Measurements from ENCODE around the gene PCDHB12.
"Not testable (repeated sequence)": the region's sequence is repeated elsewhere in the genome, so short reads cannot be mapped to it uniquely, and the experiment has no call there.

PCDHB12 gene

DNA sequence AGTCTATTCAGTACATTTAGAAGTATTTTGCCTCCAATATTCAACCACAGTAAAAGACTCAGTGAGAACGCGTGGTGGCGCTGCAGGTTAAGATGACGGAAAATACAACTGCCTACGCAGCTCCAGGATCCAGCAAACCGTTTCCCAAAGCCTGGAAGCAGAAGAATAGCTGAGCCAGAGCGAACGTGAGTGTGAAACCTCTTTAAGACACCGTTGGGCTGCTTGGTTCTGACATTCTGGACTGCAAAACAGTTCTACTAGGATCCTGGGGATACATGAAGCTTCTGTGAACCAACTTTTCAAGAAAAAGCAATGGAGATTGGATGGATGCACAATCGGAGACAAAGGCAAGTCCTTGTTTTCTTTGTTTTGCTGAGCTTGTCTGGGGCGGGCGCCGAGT lies 26.3 kb upstream of the PCDHB12 start, which contains the start of gene PCDHB16:
PCDHB16 (plus strand) TSS at position 140 of the 400 bp plus-strand sequence; CDS start at position 313, 173 bp downstream.
- TF ChIP-seq CTCF (conservative IDR thresholded peaks at IDR 0.05) = peak; percentile 63
- no peak for TF ChIP-seq ZFX (IDR thresholded peaks at IDR 0.05)
- H3K27ac ChIP-seq = no peak within 1 kb of the TSS

DNA sequence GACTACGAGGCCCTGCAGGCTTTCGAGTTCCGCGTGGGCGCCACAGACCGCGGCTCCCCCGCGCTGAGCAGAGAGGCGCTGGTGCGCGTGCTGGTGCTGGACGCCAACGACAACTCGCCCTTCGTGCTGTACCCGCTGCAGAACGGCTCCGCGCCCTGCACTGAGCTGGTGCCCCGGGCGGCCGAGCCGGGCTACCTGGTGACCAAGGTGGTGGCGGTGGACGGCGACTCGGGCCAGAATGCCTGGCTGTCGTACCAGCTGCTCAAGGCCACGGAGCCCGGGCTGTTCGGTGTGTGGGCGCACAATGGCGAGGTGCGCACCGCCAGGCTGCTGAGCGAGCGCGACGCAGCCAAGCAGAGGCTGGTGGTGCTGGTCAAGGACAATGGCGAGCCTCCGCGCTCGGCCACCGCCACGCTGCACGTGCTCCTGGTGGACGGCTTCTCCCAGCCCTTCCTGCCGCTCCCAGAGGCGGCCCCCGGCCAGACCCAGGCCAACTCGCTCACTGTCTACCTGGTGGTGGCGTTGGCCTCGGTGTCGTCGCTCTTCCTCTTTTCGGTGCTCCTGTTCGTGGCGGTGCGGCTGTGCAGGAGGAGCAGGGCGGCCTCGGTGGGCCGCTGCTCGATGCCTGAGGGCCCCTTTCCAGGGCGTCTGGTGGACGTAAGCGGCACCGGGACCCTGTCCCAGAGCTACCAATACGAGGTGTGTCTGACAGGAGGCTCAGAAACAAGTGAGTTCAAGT lies 24.2 kb upstream of the PCDHB12 start:
- not testable (repeated sequence) for H3K27ac ChIP-seq

- no peak within 1 kb of the TSS for H3K27ac ChIP-seq
- TF ChIP-seq ZFX (IDR thresholded peaks at IDR 0.05) (no peak), CTCF (conservative IDR thresholded peaks at IDR 0.05) (peak; percentile 83)
Measured at GRCh38 chr5:141186897-141187512, 21.5 kb upstream of the PCDHB12 start, which contains the start of gene PCDHB9. TSS of gene PCDHB9 (plus strand) at chr5:141187161. CDS start at chr5:141187319, 158 bp downstream.

DNA sequence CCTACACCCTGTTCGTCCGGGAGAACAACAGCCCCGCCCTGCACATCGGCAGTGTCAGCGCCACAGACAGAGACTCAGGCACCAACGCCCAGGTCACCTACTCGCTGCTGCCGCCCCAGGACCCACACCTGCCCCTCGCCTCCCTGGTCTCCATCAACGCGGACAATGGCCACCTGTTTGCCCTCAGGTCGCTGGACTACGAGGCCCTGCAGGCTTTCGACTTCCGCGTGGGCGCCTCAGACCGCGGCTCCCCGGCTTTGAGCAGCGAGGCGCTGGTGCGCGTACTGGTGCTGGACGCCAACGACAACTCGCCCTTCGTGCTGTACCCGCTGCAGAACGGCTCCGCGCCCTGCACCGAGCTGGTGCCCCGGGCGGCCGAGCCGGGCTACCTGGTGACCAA lies 19.8 kb upstream of the PCDHB12 start:
- not testable (repeated sequence) for H3K27ac ChIP-seq

GRCh38 chr5:141189131-141189530 lies 19.4 kb upstream of the PCDHB12 start:
- not testable (repeated sequence) for H3K27ac ChIP-seq

- TF ChIP-seq CTCF (conservative IDR thresholded peaks at IDR 0.05) (peak; percentile 85), ZFX (IDR thresholded peaks at IDR 0.05) (no peak)
- H3K27ac ChIP-seq = no peak within 1 kb of the TSS
Measured at GRCh38 chr5:141192110-141192725, 16.3 kb upstream of the PCDHB12 start, which contains the start of gene PCDHB10. TSS of gene PCDHB10 (plus strand) at chr5:141192353. CDS start at chr5:141192553, 200 bp downstream.

DNA sequence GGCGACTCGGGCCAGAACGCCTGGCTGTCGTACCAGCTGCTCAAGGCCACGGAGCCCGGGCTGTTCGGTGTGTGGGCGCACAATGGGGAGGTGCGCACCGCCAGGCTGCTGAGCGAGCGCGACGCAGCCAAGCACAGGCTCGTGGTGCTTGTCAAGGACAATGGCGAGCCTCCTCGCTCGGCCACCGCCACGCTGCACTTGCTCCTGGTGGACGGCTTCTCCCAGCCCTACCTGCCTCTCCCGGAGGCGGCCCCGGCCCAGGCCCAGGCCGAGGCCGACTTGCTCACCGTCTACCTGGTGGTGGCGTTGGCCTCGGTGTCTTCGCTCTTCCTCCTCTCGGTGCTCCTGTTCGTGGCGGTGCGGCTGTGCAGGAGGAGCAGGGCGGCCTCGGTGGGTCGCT lies 14.2 kb upstream of the PCDHB12 start:
- not testable (repeated sequence) for H3K27ac ChIP-seq

DNA sequence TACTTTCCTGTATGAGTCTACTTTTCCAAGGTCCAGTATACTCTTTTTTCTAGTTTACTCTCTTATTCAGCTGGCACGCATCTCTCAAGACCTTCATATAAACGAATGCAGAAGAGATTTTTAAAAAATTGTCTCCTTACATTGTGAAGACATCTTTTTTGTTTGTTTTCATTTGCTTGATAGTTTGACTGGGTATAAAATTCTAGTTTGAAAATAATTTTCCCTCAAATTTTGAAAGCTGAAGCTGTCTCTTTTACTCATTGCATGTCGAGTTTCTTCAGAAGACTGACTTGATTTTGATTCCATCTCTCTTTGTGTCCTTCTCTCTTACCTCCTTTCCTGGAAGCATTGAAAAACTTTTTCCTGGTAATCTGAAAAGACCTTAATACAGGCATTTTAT lies 12.2 kb upstream of the PCDHB12 start:
- TF ChIP-seq CTCF (conservative IDR thresholded peaks at IDR 0.05) = no peak
- TF ChIP-seq ZFX (IDR thresholded peaks at IDR 0.05) = no peak
- H3K27ac ChIP-seq = no peak overlapping the region

DNA sequence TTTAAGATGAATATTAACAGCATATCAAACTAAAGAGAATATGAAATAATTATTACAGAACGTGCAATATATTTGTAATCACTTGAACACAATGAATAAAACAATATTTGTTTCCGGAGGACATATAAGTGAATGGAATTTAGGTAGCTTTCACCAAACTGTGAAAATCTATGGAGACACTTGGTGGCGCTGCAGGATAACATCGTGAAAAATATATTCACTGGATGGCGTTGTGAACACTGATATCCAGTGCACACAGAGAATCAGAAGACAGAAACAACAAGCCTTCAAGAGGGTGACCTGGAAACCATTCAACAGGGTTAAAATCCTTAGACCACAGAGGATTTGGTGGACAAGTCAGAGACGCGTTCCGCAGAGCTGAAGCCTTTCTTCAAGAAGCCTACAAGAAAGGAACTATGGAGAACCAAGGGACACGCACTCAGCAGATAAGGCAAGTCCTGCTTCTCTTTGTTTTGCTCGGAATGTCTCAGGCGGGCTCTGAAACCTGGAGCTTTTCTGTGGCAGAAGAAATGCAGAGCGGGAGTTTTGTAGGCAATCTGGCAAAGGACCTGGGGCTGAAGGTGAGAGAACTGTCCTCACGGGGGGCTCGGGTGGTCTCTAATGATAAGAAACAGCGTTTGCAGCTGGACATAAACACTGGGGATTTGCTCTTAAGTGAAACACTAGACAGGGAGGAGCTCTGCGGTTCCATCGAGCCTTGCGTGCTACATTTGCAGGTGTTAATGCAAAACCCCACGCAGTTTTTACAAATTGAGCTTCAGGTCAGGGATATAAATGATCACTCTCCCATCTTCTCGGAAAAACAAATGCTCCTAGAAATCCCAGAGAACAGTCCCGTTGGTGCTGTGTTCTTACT lies 8.9 kb upstream of the PCDHB12 start, which contains the start of gene PCDHB11:
PCDHB11 (plus strand) TSS at position 269 of the 877 bp plus-strand sequence; CDS start at position 417, 148 bp downstream.
- H3K27ac ChIP-seq = no peak within 1 kb of the TSS
- TF ChIP-seq CTCF (conservative IDR thresholded peaks at IDR 0.05) (peak; percentile 45), ZFX (IDR thresholded peaks at IDR 0.05) (no peak)

DNA sequence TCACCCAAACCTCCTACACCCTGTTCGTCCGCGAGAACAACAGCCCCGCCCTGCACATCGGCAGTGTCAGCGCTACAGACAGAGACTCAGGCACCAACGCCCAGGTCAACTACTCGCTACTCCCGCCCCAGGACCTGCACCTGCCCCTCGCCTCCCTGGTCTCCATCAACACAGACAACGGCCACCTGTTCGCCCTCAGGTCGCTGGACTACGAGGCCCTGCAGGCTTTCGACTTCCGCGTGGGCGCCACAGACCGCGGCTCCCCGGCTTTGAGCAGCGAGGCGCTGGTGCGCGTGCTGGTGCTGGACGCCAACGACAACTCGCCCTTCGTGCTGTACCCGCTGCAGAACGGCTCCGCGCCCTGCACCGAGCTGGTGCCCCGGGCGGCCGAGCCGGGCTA lies 7.4 kb upstream of the PCDHB12 start:
- not testable (repeated sequence) for H3K27ac ChIP-seq

DNA sequence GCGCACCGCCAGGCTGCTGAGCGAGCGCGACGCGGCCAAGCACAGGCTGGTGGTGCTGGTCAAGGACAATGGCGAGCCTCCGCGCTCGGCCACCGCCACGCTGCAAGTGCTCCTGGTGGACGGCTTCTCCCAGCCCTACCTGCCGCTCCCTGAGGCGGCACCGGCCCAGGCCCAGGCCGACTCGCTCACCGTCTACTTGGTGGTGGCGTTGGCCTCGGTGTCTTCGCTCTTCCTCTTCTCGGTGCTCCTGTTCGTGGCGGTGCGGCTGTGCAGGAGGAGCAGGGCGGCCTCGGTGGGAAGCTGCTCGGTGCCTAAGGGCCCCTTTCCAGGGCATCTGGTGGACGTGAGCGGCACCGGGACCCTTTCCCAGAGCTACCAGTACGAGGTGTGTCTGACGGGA lies 6.9 kb upstream of the PCDHB12 start:
- not testable (repeated sequence) for H3K27ac ChIP-seq

- H3K27ac ChIP-seq = not testable (repeated sequence)
Measured at GRCh38 chr5:141210281-141210680, 1.8 kb downstream of the PCDHB12 start.

- not testable (repeated sequence) for H3K27ac ChIP-seq
Measured at GRCh38 chr5:141210849-141211248, 2.3 kb downstream of the PCDHB12 start.
